MCF 10A (cell line): ENCODE measurements around the gene SPATA13. TPM values are rescaled to one million over a fixed set of nuclear protein-coding genes. Genes with fewer than 3 reads are reported as not detected.
"Not testable (repeated sequence)": the region's sequence is repeated elsewhere in the genome, so short reads cannot be mapped to it uniquely, and the experiment has no call there.

Experiments used
- BruUV-seq: library from RNA; stranded (reverse); fragments of 400-500 nt; replicated peaks from 2 replicates; lab custom pipeline; 2021; lab: Mats Ljungman, UMichigan
- CTCF ChIA-PET: fragments of 300-600 bp; sonication (Branson Sonifier 250); formaldehyde crosslinking; extraction: SDS; loops from one replicate; lab custom pipeline; 2021; ENCODE audit warnings: antibody characterized with exemption, inconsistent platforms; lab: Yijun Ruan, JAX
- POLR2A ChIA-PET: fragments of 300-600, 350-650 bp; sonication (Branson Sonifier 250); formaldehyde crosslinking; extraction: SDS; loops from one replicate; lab custom pipeline; 2020; ENCODE audit warnings: antibody characterized with exemption, inconsistent platforms; lab: Yijun Ruan, JAX
- DNase-seq: peaks from one replicate; pipeline ENCODE4 v3.0.0-alpha.2; 2018; ENCODE audit not compliant: unreplicated experiment
- H3K27ac Mint-ChIP-seq: one replicate; pipeline ENCODE4 v1.8.0; 2022; ENCODE audit warnings: mild to moderate bottlenecking, low read depth, mixed read lengths; ENCODE audit not compliant: unreplicated experiment
- H3K27me3 Mint-ChIP-seq: one replicate; pipeline ENCODE4 v1.8.0; 2022; ENCODE audit warnings: mixed read lengths; ENCODE audit not compliant: insufficient read depth, unreplicated experiment
- H3K36me3 Mint-ChIP-seq: one replicate; pipeline ENCODE4 v1.8.0; 2022; ENCODE audit warnings: mild to moderate bottlenecking, moderate library complexity, mixed read lengths; ENCODE audit not compliant: insufficient read depth, unreplicated experiment
- H3K4me1 Mint-ChIP-seq: one replicate; pipeline ENCODE4 v1.8.0; 2022; ENCODE audit warnings: mixed read lengths; ENCODE audit not compliant: insufficient read depth, unreplicated experiment
- H3K4me3 Mint-ChIP-seq: one replicate; pipeline ENCODE4 v1.8.0; 2022; ENCODE audit warnings: mild to moderate bottlenecking, moderate library complexity, mixed read lengths; ENCODE audit not compliant: unreplicated experiment
- H3K9me3 Mint-ChIP-seq: one replicate; pipeline ENCODE4 v1.8.0; 2022; ENCODE audit warnings: mixed read lengths; ENCODE audit not compliant: unreplicated experiment
- CTCF ChIP-seq: fragments of 200-600 bp; IDR thresholded peaks from one replicate; pipeline ENCODE4 v1.8.0; 2022; ENCODE audit warnings: antibody characterized with exemption, mild to moderate bottlenecking; ENCODE audit not compliant: unreplicated experiment
- intact Hi-C: fragments of 100-400 bp; cut with micrococcal nuclease; formaldehyde crosslinking; loops from 2 replicates; pipeline ENCODE4 v1.14.1; 2022
- total RNA-seq: library from RNA; stranded (reverse); gene quantifications from 2 replicates; pipeline ENCODE4 v1.2.3, GENCODE V29; 2022

Gene SPATA13
- total RNA-seq, 1 experiment from 2014 or later = 2.2 TPM

DNA sequence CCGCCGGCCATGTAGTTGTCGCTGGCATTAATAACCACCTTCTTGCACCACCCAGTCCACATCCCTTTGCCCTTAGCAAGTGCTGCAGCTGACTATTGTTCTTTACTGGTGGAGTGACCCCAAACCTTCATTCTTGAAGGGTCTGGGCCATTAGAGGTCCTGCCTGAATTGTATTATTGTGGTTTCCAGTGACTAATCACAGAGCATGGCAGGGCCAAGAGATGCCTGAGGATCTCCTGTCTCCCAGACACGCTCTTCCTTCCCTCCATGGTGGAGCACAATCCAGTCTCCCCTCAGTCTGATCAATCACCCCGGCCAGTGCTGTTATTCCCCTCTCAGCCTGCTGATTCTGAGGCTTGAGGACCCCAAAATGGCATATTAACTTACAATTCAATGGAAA is 187.9 kb downstream of the SPATA13 start:
- Mint-ChIP-seq H3K9me3 (no peaks in the 10 kb centered on the region), H3K4me1 (no peaks in the 10 kb centered on the region), H3K27me3 (peaks cover 20% of the 10 kb centered on the region), H3K36me3 (no peaks in the 10 kb centered on the region), H3K4me3 (no peak overlapping the region), H3K27ac (no peak overlapping the region)
- ChIA-PET CTCF (no interaction called here), POLR2A (no interaction called here)
- intact Hi-C loops = no loop called here
- no TSS peak for BruUV-seq
- DNase-seq = no peak
- no peak for TF ChIP-seq CTCF

DNA sequence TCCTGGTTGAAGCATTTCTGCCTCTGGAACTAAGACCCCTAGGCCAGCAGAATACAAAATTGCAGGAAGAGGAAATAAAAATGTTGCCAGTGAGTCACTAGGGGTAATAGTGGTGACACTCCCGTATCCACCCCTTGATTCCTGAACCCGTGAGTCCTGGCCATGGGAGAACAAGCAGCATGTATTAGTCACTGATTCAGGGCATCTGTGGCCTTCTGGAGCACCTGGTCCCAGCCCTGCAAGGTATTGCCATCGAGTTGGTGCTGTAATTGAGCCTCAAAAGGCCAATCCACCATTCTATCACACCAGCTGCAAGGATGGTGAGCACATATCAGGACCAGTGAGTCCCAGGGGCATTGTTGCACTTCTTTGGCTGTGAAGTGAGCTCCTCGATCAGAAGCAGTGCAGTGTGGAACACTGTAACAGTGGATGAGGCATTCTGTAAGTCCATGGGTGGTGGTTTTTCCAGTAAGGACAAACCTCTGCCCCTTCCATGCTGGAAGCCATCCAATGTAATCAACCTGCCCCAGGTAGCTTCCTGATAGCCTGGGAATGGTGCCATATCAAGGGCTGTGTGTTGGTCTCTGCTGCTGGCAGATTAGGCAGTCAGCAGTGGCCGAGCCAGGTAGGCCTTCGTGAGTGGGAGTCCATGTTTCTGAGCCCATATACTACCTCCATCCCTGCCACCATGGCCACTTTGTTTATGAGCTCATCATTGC is 188.4 kb downstream of the SPATA13 start:
- H3K9me3 Mint-ChIP-seq = no peaks in the 10 kb centered on the region
- TF ChIP-seq CTCF = no peak
- no peak overlapping the region for H3K27ac Mint-ChIP-seq
- H3K27me3 Mint-ChIP-seq = peaks cover 14% of the 10 kb centered on the region
- H3K4me1 Mint-ChIP-seq = no peaks in the 10 kb centered on the region
- intact Hi-C loops = no loop called here
- no peaks in the 10 kb centered on the region for H3K36me3 Mint-ChIP-seq
- peak; percentile 89 for DNase-seq
- CTCF ChIA-PET = interaction anchor here (0.6 kb wide), 1 partner anchor 14 kb away, joined by 3 read pairs; no protein-coding TSS in a partner anchor
- BruUV-seq = no TSS peak
- H3K4me3 Mint-ChIP-seq = no peak overlapping the region
- POLR2A ChIA-PET = interaction anchor here (0.8 kb wide), 1 partner anchor 10 kb away, joined by 3 read pairs; no protein-coding TSS in a partner anchor

- POLR2A ChIA-PET = interaction anchor here (0.8 kb wide), 1 partner anchor 12 kb away, joined by 3 read pairs; no protein-coding TSS in a partner anchor
Measured at GRCh38 chr13:24349778-24350664, 189.5 kb downstream of the SPATA13 start.

GRCh38 chr13:24351423-24351822 is 190.9 kb downstream of the SPATA13 start:
- no peak for TF ChIP-seq CTCF
- no peaks in the 10 kb centered on the region for H3K4me1 Mint-ChIP-seq
- no peak for DNase-seq
- no peaks in the 10 kb centered on the region for H3K36me3 Mint-ChIP-seq
- POLR2A ChIA-PET = no interaction called here
- H3K9me3 Mint-ChIP-seq = no peaks in the 10 kb centered on the region
- CTCF ChIA-PET = no interaction called here
- H3K27me3 Mint-ChIP-seq = no peaks in the 10 kb centered on the region
- intact Hi-C loops = no loop called here
- H3K27ac Mint-ChIP-seq = no peak overlapping the region
- no peak overlapping the region for H3K4me3 Mint-ChIP-seq
- no TSS peak for BruUV-seq

More at GRCh38 chr13:24349778-24350664, 189.5 kb downstream of the SPATA13 start:
- DNase-seq, H3K4me3 Mint-ChIP-seq, CTCF ChIA-PET, BruUV-seq, H3K27me3 Mint-ChIP-seq, intact Hi-C loops, H3K27ac Mint-ChIP-seq, H3K36me3 Mint-ChIP-seq, H3K4me1 Mint-ChIP-seq, H3K9me3 Mint-ChIP-seq: not testable (repeated sequence)
